HG02970 (cell line): ENCODE results near the gene LEF1.

ENCODE experiments used
- ATAC-seq: cut with Tn5 transposase; IDR thresholded peaks from one replicate; pipeline ENCODE4 v1.9.1; 2021; ENCODE audit warnings: mild to moderate bottlenecking, moderate library complexity, moderate number of reproducible peaks; ENCODE audit not compliant: unreplicated experiment, low FRiP score

LEF1 gene

DNA sequence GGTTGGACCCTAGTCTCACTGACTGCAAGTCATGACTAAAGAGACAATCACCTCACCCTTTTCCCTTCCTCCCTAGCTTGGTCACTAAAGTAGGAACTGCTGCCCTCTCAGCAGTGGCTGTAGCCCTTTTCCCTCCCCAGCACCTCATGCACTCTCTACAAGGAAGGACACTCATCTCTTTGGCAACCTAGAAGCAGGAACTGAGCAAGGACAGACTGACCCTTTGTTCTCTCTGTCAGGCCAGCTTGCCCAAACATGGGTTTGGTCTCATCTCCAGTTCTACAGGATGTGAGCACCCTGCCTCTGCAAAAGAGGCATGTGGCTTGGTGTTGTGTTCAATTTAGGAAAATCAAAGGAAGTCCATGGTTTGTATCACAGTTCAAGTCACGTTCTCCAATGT, 15.8 kb downstream of the LEF1 start:
- ATAC-seq, result no peak

DNA sequence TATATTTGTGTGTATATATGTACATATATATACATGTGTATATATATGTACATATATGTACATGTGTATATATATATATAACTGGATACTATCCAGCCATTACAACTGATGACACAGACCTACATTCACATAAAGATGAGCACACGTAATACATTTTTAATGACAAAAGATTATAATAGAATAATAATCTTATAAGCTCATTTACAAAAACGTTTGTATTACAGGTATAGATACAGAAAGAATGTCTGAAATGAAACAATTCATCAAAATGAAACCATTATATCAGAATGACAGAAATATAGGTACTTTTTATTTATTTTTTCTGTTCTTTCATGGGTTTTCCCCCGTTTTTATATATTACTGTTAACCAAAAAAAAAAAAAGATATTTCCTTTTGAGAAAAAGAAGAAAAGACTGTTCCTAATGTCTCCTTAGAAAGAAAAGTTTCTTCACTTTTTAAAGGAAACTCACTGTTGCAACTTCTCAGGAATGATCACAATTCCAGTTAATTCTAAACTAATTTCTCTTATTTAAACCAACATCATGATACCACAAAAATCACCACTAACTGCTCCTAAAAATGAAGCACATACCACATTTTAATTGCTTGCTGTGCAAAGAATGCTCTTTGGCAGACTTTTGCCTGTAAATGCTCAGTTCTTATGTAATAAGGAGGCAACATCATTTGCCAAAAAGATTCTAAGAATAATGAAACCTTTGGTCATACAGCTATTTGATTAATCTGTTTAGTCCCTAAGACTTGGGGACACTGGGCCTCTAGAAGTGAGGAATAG, 18.9 kb downstream of the LEF1 start:
- ATAC-seq, result no peak

DNA sequence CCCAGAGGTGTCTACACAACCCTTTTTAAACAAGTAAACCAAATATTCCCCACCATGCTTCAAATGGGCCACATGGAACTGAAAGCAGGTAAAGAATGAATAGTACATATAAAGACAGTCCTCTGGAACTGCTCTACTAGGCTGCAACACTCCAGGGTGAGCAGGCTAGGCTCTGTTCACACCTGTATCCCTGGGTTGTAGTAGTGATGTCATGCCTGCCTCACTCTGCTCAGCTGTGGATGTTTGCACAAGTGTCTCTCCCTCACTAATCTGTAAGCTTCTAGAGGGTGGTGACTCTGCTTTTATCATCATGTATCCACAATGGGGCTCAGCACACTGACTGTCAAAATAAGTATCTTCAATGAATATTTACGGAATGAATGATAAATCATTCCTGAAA, 20.4 kb downstream of the LEF1 start:
- no peak for ATAC-seq

DNA sequence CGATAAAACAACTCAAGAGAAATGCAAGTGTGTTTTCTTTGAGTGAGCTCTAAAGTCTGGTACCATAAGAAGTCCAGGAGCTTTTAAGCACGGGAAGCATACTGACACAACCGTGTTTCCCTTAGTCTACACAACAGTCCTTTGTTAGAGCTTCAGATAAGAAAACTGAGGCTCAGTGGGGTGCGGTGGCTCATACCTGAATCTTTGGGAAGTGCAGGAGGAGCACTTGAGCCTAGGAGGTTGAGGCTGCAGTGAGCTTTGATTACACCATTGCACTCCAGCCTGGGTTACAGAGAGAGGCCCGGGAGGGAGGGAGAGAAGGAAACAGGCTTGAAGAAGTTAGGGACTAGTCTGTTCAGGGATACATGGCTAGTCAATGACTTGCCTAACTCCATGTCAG, 21.9 kb downstream of the LEF1 start:
- ATAC-seq, result no peak

DNA sequence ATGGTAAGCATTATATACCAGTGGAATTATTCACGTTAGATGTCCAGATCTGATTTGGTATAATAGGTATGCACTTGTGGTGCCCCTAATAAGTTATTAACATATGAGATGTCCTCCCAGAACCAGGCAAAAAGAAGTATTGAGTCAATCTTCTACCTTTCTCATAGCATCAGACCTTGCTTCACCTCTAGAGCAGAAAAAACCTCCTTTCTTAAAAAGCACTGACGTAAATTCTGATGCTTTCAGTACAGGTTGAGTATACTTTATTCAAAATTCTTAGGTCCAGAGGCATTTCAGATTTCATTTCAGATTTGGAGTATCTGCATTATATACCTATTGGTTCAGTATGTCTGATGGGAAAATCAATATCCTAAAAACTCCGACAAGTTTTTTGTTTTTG, 22.4 kb downstream of the LEF1 start:
- no peak for ATAC-seq

DNA sequence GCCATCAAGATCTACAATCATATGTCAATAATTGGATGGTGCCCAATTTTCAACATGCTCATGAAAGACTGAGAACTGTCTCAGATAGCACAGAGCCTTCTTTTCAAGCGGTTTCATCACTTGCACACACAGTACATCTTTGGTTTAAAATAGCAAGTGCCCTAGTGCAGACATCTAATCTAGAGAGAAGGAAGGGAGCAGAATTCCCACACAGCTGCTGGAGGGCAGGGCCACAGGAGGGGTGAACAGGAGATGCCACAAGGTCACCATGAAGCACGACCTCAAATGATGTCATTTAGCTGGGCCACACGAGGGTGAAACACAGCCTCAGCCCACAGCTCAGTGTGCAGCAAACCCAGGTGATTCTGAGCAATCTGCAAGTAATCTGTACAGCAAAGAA, 24.3 kb downstream of the LEF1 start:
- no peak for ATAC-seq

DNA sequence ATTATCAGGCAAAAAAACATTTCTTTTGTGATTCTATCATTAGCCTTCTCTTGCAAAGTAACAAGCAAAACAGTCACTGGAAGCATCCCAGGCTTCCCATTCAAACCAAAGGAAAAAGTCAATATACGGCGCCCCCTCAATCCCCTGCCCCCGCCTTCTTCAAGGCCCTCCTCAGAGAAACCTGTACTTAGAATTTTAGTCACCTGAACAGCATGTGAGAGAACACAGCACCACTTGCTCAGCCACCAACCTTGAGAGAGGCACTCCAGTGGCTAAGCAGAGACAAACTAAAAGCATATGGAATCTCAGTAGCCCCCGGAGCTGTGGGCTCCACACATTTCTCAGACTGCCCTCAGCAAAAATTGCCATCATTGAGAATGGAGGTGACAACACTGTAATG, 25.2 kb downstream of the LEF1 start:
- ATAC-seq, result no peak

DNA sequence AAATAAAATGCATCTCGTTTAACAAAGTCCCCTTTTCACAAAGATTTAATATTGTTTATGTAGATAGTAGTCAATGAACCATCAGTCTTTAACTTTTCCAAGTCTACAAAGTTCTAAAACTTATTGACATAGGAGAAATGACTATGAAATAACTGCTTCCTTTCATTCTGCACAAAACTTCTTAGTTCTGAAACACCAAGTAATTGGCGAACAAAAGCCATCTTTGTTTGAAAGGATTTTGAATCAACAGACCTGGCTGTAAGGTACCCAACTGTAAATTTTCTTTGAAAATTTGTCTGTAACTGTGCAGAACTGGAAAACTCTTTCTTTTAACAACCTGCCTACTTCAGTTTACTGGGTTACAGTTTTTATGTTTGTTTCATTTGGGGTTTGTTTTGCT, 25.9 kb downstream of the LEF1 start:
- ATAC-seq, result no peak

DNA sequence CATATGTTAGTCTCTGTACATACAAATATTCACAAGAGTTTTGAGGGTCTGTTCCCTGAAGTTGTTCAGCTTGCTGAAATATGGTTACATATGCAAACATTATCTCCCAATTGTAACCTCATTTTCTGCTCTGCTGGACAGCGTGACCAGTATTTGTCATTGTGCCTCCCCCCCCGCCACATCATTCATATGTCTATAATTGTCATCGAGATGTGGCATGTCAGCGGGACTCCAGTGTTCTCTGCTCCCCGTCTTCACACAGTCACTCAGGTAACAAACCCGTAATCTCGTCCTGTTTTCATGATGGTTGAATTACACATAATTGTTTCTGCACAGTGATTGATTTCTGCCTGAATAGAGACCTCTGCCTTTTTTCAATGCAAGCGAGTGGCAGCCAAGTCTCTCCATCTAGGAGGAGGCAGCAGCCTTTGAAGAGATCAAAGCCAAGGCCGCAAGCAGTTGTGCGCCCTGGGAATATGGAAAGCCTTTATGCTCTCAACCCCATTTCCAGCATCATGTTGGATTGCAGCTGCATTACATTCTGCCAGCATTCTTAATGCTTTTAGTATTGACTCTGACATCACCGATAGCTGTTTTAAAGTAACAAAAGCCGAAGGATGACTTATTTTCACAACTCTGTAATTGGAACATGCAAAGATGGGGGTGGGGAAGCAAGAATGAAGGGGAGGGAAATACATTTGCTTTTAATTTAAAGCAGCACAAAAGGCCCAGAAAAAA, 27.4 kb downstream of the LEF1 start:
- no peak for ATAC-seq

DNA sequence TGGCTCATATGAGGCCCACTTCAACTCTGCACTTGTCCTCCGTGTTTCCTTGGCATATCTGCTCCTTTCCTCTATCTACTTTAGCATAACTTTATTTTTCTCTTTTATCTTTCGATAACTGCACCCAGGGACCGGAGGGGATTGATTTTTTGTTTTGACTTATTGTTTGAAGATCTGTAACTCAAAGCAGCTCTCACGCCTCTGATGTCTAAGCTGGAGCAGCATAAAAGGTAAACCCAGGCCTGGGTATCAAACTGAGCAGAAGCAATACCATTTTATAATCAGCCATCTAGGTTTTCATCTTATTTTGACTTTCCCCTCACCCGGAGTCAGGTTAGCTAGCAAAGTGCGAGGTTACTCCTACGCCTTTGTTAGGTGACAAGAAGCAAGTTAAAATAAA, 28.4 kb downstream of the LEF1 start:
- no peak for ATAC-seq

DNA sequence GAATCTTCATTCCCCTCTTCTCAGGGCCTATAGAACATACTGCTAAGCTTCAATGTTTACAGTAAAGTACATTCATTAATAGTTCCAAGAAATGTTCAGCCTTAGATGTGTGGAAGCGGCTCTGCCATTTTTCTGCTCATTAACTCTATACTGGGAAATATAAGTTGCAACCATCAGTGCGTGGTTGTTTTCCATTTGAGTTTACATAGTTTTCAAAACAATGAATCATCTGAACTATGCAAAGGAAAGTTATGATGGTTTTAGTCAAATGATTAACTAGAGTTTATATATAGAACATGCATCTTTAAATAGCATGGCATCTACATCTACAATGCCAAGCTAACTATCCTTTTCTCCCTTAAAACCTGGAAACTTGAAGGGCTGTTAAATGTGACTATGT, 29.6 kb downstream of the LEF1 start:
- ATAC-seq, result no peak

DNA sequence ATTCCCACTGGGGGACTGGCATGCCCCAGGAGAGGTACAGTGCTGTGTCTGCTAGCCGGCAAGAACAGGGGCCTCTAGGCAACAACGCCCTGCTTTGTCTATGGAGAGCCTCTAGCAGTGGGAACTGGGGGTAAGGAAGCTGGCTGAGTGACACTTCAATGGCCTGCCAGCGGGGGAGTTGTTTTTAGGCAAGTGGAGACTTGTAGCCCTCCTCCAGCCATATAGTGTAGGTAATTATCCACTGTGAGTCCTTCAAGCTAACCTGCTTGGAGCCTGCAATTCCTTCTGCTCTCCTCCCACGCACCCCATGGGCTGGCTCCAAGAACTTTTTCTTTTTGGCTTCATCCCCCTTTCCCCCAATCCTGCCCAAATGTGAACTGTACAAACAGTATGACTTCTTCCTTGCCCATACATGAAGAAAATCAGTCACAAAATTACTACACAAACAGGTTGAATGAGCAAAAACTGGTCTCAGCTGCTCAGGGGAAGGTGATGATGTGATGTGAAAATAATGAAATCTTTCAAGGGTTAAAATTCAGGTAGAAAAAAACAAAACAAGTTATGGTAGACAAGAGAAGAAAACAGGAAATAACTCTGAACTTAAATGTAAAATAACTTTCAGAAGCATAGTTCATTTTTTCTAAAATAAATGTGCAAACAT, 33.1 kb downstream of the LEF1 start:
- ATAC-seq, result no peak

DNA sequence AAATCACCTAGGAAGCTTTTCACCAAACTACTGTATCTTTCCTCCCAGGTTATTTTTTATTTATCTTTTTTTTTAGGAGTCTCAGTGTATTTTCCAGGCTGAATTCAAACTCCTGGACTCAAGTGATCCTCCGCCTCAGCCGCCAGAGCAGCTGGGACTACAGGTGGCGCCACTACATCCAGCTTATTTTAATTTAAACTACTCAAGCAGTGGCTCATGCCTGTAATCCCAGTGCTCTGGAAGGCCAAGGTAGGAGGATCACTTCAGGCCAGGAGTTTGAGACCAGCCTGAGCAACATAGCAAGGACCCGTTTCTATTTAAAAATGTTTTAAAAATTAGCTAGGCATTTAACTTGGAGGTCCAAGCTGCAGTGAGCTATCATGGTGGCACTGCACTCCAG, 37.8 kb downstream of the LEF1 start:
- ATAC-seq, result no peak

DNA sequence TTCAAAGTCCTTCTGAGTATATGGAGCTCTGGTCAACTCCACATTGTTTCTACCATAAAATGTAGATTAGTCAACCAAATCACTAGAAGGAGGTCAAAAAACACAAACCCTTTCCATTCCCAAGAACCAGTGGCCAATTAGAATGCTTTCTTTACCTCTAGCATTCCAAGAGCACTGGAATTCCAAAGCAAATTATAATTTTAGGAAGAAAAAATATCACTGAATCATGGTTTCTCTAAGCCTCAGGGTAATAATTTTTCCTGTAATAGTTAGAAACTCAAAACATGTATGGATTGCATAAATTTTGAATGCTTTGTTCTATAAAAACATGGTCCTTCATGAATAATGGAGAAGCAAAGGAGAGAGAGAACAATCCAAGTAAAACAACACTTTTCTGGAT, 39.5 kb downstream of the LEF1 start:
- no peak for ATAC-seq

DNA sequence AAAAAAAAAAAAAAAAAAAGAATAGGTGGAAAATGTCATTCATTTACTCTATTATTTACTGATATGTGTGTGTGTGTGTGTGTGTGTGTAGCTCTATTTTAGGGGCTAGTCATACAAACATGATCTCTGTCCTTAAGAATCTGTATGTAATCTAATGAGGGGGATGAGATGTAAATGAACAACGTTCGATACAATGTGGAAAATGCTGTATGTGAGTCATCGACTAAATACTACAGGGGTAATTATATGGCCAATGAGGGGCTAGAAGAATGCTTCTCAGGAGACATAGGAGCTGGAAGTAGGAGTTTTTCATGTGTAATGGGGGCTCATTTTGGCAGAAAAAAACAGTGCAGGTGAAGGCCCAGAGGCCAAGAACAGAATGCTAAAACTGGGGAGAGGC, 41.9 kb downstream of the LEF1 start:
- ATAC-seq, result no peak

DNA sequence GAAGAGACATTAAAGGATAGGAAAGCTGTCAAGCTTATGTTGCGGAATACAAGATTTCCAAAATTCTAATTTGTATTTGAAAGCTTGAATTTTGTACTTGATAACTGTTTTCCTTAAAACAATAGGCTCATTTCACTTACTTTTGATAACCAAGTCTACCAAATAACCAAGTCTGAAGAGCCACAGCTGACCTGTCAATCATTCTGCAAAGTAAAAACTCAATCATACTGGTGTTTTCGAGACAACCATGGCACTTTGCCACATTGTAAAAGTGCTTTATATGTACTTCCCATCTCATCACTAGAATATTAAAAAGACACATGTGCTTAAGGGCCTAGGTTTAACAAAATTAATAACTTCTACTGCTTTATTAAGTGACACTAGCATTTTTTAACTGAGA, 47.9 kb downstream of the LEF1 start:
- ATAC-seq, result no peak

DNA sequence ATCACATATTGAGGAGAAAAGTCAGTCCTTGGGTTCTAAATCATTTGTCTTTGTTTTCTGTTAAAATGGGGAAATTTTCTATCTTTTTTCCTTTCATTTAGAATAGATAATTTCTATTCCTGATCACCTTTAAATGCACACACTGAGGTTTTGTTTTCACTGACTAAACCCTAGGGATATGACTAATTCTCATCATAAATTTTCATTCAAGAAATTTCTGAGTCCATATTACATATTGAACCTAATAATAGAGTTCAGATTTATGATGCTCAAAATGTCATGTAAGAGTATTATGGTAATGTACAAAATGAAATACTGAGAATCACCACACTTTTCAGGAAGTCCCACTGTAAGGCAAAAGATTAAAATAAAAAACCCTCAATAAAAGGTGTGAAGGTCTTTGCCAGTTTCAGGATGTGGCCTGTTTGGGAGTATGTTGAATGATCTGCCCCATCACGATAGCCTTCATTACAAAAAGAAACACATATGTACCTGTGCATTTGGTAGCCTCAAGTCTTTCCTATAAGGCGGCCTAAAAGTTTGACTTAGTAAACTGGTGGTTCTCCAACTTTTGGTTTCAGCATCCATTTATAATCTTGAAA, 49.4 kb downstream of the LEF1 start:
- ATAC-seq, result no peak

DNA sequence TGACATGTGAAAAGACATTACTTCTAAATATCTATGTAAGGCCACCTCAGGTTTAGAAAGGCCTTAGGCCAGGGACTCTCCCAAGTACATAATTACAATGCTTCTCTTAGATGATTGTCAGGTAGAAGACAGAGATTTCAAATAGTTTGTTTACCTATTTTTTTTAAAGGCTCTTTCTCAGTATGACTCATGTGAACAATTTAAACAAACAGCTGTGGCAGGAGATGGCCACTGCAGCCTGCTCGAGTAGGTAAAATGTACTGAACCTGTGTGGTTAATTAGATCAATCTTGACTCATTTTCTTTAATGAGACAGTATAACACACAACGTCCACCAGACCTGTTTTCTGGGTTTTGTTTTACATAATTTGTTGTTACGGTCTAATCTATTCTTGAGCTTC, 50.2 kb downstream of the LEF1 start:
- peak; percentile 84 for ATAC-seq

DNA sequence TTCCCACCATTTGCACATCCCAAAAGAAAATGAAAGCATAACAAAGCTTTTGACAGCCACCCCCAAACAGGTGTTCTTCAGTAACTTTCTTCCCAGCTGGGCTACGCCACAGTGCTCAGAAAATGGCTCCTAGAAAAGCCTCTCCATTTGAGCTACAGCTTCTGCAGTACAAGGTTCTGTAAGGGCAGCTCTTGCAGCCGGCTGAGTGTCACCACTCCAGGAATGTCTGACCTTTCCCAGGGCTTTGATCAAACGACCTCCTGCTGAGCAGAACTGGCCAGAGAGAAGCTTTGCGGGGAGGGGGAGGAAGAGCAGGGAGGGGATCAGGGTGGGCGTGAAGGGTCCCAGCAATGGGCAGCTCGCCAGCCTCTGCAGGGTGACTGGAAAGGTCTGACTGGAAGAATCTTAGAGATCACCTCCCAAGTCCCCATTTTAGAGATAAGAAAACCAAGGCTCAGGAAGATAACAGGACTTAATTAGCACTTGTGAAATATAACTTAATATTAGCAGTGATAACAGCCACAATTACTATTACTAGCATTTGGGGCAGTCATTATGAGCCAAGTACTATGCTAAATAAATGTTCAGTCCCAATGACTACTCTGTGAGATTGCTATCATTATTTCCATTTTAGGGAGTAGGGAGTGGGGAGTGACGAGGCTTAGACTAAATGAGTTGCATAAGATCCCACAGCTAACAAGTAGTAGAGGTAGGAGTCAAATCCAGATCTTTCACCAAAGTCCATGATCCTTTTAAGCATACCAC, 51.1 kb downstream of the LEF1 start:
- ATAC-seq, result no peak

DNA sequence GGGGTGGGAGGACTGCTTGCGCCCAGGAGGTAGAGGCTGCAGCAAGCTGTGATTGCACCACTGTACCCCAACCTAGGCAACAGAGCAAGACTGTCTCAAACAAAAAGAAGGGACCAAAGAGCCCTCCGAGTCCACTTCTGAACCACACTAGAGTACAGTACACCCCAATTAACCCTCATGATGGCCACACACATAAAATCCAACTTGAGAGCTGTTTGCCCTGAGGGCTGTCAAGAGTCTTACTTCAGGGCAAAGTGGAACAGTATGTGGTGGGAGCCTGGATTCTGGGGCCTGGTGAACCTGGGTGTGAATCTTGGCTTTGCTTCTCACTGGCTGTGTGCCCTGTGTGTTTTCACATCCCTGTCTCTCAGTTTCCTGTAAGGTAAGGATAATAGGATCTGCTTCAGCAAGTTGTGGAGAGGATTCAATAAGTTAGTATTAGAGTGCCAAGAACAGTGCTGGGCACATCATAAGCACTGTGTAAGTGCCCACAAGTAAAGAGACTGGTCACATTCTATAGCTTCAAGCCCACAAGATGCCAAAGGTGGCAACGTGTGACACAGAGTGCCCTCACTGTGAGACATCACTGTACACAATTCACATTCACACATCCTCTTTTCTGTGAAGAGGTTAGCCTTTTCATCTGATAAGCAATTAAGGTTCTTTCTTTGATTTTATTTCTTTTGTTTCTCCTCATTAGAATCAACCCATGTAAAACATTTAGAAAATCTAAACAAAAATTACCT, 52.1 kb downstream of the LEF1 start:
- ATAC-seq, result no peak
